Endothelial cell of umbilical vein (primary cell): Measurements from ENCODE around the gene CEP192. TPM values are rescaled to one million over a fixed set of nuclear protein-coding genes. Genes with fewer than 3 reads are reported as not detected.

Experiments
- BruUV-seq: library from RNA; stranded (reverse); fragments of 400-500 nt; replicated peaks from 2 replicates; lab custom pipeline; 2021; lab: Mats Ljungman, UMichigan
- CTCF ChIA-PET: fragments of 300-600, 350-600 bp; sonication (Branson Sonifier 250); formaldehyde crosslinking; loops from one replicate; lab custom pipeline; 2021; ENCODE audit warnings: antibody characterized with exemption, inconsistent platforms; lab: Charles Lee
- POLR2A ChIA-PET: fragments of 300-600, 350-600 bp; sonication (Branson Sonifier 250); formaldehyde crosslinking; loops from one replicate; lab custom pipeline; 2021; ENCODE audit warnings: antibody characterized with exemption, inconsistent platforms; lab: Charles Lee
- DNase-seq: peaks from one replicate; pipeline ENCODE4 v3.0.0-alpha.2; 2011; ENCODE audit warnings: low read depth, low spot score
- FAIRE-seq: peaks from 2 replicates; lab custom pipeline; 2011; peaks lifted over from hg19 to GRCh38; lab: Jason Lieb, UNC
- H2AFZ ChIP-seq: 2 replicates; pipeline ENCODE4 v1.6.0; 2012; ENCODE audit warnings: low read depth, low read length, control low read depth, inconsistent platforms
- H3K27ac ChIP-seq: 2 replicates; pipeline ENCODE4 v1.5.1; 2011; ENCODE audit warnings: low read depth, mild to moderate bottlenecking, control low read depth, low read length, moderate library complexity; ENCODE audit not compliant: insufficient read depth
- H3K27me3 ChIP-seq, 2 experiments: 2 replicates each; pipeline versions ENCODE4 v1.6.0 to v1.6.1; 2011; ENCODE audit warnings: low read length in 2 of 2, mixed read lengths in 1 of 2; ENCODE audit not compliant: control insufficient read depth in 2 of 2, insufficient read depth in 2 of 2
- H3K36me3 ChIP-seq, 2 experiments: 2 replicates in 1 of 2; 3 replicates in 1 of 2; pipeline ENCODE4 v1.5.1; 2011; ENCODE audit warnings: low read length in 2 of 2, mild to moderate bottlenecking in 1 of 2, moderate library complexity in 1 of 2; ENCODE audit not compliant: control insufficient read depth in 2 of 2, insufficient read depth in 2 of 2; ENCODE audit errors: extremely low read depth in 1 of 2
- H3K4me1 ChIP-seq: 3 replicates; pipeline ENCODE4 v1.5.1; 2011; ENCODE audit warnings: mild to moderate bottlenecking, low read length; ENCODE audit not compliant: control insufficient read depth, insufficient read depth; ENCODE audit errors: extremely low read depth
- H3K4me2 ChIP-seq: 2 replicates; pipeline ENCODE4 v1.6.1; 2011; ENCODE audit warnings: low read length, control low read depth, mixed read lengths; ENCODE audit not compliant: insufficient read depth
- H3K4me3 ChIP-seq, 3 experiments: fragments of 200-600 bp in 1 of 3; sonication (generic), shearing (Covaris generic) in 1 of 3; replicated peaks in 1 of 3; 2 replicates each; pipeline ENCODE4 v1.5.1; 2011 to 2016; ENCODE audit warnings: control low read depth in 3 of 3, low read length in 3 of 3, mild to moderate bottlenecking in 2 of 3, inconsistent platforms in 1 of 3, low read depth in 1 of 3, moderate library complexity in 1 of 3; ENCODE audit not compliant: insufficient read depth in 1 of 3
- H3K79me2 ChIP-seq: 2 replicates; pipeline ENCODE4 v1.6.0; 2012; ENCODE audit warnings: low read length, inconsistent platforms; ENCODE audit not compliant: control insufficient read depth, insufficient read depth
- H3K9ac ChIP-seq: replicated peaks from 2 replicates; pipeline ENCODE3; 2011; ENCODE audit warnings: low read length, control low read depth; ENCODE audit not compliant: insufficient read depth; ENCODE audit errors: extremely low read depth
- H3K9me1 ChIP-seq: replicated peaks from 3 replicates; pipeline ENCODE4 v1.6.0; 2011; ENCODE audit warnings: mild to moderate bottlenecking, low read length; ENCODE audit not compliant: control insufficient read depth, insufficient read depth; ENCODE audit errors: extremely low read depth
- H3K9me3 ChIP-seq: replicated peaks from 2 replicates; pipeline ENCODE4 v1.5.1; 2012; ENCODE audit warnings: low read length, inconsistent platforms; ENCODE audit not compliant: control insufficient read depth, insufficient read depth
- H4K20me1 ChIP-seq: replicated peaks from 2 replicates; pipeline ENCODE3; 2011; ENCODE audit warnings: mild to moderate bottlenecking, low read length; ENCODE audit not compliant: control insufficient read depth, insufficient read depth; ENCODE audit errors: extremely low read depth
- EZH2 ChIP-seq: IDR thresholded peaks from 2 replicates; pipeline ENCODE4 v1.6.1; 2012; ENCODE audit warnings: borderline replicate concordance, low read depth, mild to moderate bottlenecking, moderate library complexity, low read length, inconsistent platforms; ENCODE audit not compliant: severe bottlenecking
- FOS ChIP-seq: IDR thresholded peaks from 2 replicates; pipeline ENCODE4 v1.6.1; 2011; ENCODE audit warnings: mild to moderate bottlenecking, low read length, moderate library complexity, borderline replicate concordance; ENCODE audit not compliant: insufficient read depth
- MAX ChIP-seq: IDR thresholded peaks from 2 replicates; pipeline ENCODE4 v1.6.1; 2011; ENCODE audit not compliant: insufficient read depth, insufficient read length
- MYC ChIP-seq: IDR thresholded peaks from one replicate; pipeline ENCODE4 v1.6.1; 2011; ENCODE audit warnings: mild to moderate bottlenecking, low read depth, low read length
- POLR2A ChIP-seq: IDR thresholded peaks from 2 replicates; pipeline ENCODE4 v1.6.1; 2012; ENCODE audit warnings: low read depth, mild to moderate bottlenecking, control low read depth, low read length
- POLR2AphosphoS5 ChIP-seq: IDR thresholded peaks from 2 replicates; pipeline ENCODE4 v1.6.1; 2012; ENCODE audit warnings: low read depth, mild to moderate bottlenecking, control low read depth, low read length, moderate library complexity; ENCODE audit not compliant: insufficient read depth
- dilution Hi-C: fragments of 300-500 bp; cut with MboI; formaldehyde crosslinking; loops from one replicate; pipeline ENCODE4 v1.15.0; 2019; ENCODE audit warnings: low sequenced_read_pairs; ENCODE audit not compliant: extremely low pct_ligation_motif_present
- intact Hi-C: fragments of 100-400 bp; cut with micrococcal nuclease; formaldehyde crosslinking; loops from one replicate; pipeline ENCODE4 v1.10.0; 2022
- polyA plus RNA-seq, 4 experiments: library from polyadenylated mRNA; depleted of rRNA in 3 of 4; stranded (reverse) in 3 of 4; unstranded in 1 of 4; fragments of >200 nt; gene quantifications; 2 replicates each; pipeline versions ENCODE4 v1.2.1 to v1.2.3, GENCODE V29; 2011 to 2012; ENCODE audit warnings: missing spikeins in 1 of 4
- total RNA-seq: library from RNA; stranded (reverse); gene quantifications from 2 replicates; pipeline ENCODE4 v1.2.3, GENCODE V29; 2021

CEP192 gene
- total and polyA plus RNA-seq, 2 donors (not counting 3 experiments of a cell fraction or from before 2014, with no cell fraction given), result 14.5 to 22.9 TPM

GRCh38 chr18:13099113-13099512 lies 108.0 kb downstream of the CEP192 start:
- Histone ChIP-seq H3K79me2 (no peaks in the 10 kb centered on the region), H3K36me3 (peaks cover 13 to 30% of the 10 kb centered on the region in 2 experiments), H3K9me1 (no peaks in the 10 kb centered on the region), H3K27me3 (no peaks in the 10 kb centered on the region), H3K4me3 (no peak overlapping the region), H3K4me1 (no peaks in the 10 kb centered on the region), H3K27ac (no peak overlapping the region), H2AFZ (no peak overlapping the region), H3K9me3 (no peaks in the 10 kb centered on the region), H3K4me2 (no peak overlapping the region), H4K20me1 (no peaks in the 10 kb centered on the region), H3K9ac (no peak overlapping the region)
- no peak for DNase-seq
- TF ChIP-seq EZH2 (no peak), MAX (no peak), MYC (no peak), FOS (no peak), POLR2A (no peak), POLR2AphosphoS5 (no peak)
- CTCF ChIA-PET, result no interaction called here
- FAIRE-seq, result no peak
- POLR2A ChIA-PET, result no interaction called here
- dilution Hi-C loops (no loop called here), intact Hi-C loops (no loop called here)
- no TSS peak for BruUV-seq

GRCh38 chr18:13100942-13101658 lies 109.9 kb downstream of the CEP192 start:
- H3K36me3 ChIP-seq, result peaks cover 12 to 31% of the 10 kb centered on the region in 2 experiments
- H3K27me3 ChIP-seq, result no peaks in the 10 kb centered on the region
- dilution Hi-C loops (no loop called here), intact Hi-C loops (no loop called here)
- no peak overlapping the region for H3K4me3 ChIP-seq
- no peaks in the 10 kb centered on the region for H3K4me1 ChIP-seq
- no peak overlapping the region for H3K9ac ChIP-seq
- DNase-seq (no peak), FAIRE-seq (no peak)
- no TSS peak for BruUV-seq
- no peaks in the 10 kb centered on the region for H4K20me1 ChIP-seq
- no peaks in the 10 kb centered on the region for H3K9me3 ChIP-seq
- TF ChIP-seq MYC, result no peak
- no peaks in the 10 kb centered on the region for H3K79me2 ChIP-seq
- ChIA-PET CTCF (interaction anchor here (1.0 kb wide), 1 partner anchor 58 kb away, joined by 3 read pairs; no protein-coding TSS in a partner anchor), POLR2A (no interaction called here)
- H3K4me2 ChIP-seq, result no peak overlapping the region
- no peaks in the 10 kb centered on the region for H3K9me1 ChIP-seq
- no peak overlapping the region for H2AFZ ChIP-seq
- H3K27ac ChIP-seq, result no peak overlapping the region
